HCT116 (cell line): ENCODE measurements around the gene FKBP7. TPM values are rescaled to one million over a fixed set of nuclear protein-coding genes. Genes with fewer than 3 reads are reported as not detected.

ENCODE experiments used
- ATAC-seq: fragments of 200-7000 bp; cut with Tn5 transposase; 2 replicates; pipeline ENCODE4 v1.9.1; 2020; ENCODE audit warnings: mild to moderate bottlenecking, moderate library complexity
- BruUV-seq: library from RNA; stranded (reverse); fragments of 400-500 nt; replicated peaks from 2 replicates; lab custom pipeline; 2021; lab: Mats Ljungman, UMichigan
- CTCF ChIA-PET: fragments of 300-600 bp; sonication (Branson Sonifier 250); formaldehyde crosslinking; loops from one replicate; lab custom pipeline; 2021; ENCODE audit warnings: antibody characterized with exemption; lab: Charles Lee
- POLR2A ChIA-PET: fragments of 300-600, 350-600 bp; sonication (Branson Sonifier 250); formaldehyde crosslinking; loops from one replicate; lab custom pipeline; 2021; ENCODE audit warnings: antibody characterized with exemption; lab: Charles Lee
- RAD21 ChIA-PET, 2 experiments: fragments of 300-600 bp; sonication (Branson Sonifier 250); formaldehyde crosslinking; loops; one replicate each; lab custom pipeline; 2023; ENCODE audit warnings: low total read pairs in 2 of 2; ENCODE audit not compliant: uncharacterized antibody in 2 of 2, unreplicated experiment in 2 of 2, low non-redundant PET in 1 of 2; lab: Charles Lee
- DNase-seq: peaks from one replicate; pipeline ENCODE4 v3.0.0-alpha.2; 2010; ENCODE audit warnings: low read depth, low spot score
- H2AFZ ChIP-seq: fragments of 200-600 bp; shearing (Covaris generic), sonication (generic); 2 replicates; pipeline ENCODE4 v1.6.1; 2017; ENCODE audit warnings: low read depth, mixed run types, mixed read lengths, antibody characterized with exemption, low read length; ENCODE audit not compliant: poor library complexity, severe bottlenecking
- H3K27ac ChIP-seq: 2 replicates; pipeline ENCODE4 v1.5.1; 2012; ENCODE audit warnings: low read depth, low read length
- H3K27me3 ChIP-seq: fragments of 200-600 bp; sonication (generic); 2 replicates; pipeline ENCODE4 v1.6.1; 2016; ENCODE audit warnings: mixed run types, low read length, mixed read lengths; ENCODE audit not compliant: insufficient read depth
- H3K36me3 ChIP-seq, 2 experiments: fragments of 200-500 bp in 1 of 2; fragments of 200-600 bp in 1 of 2; sonication (Bioruptor generic) in 1 of 2; sonication (generic) in 1 of 2; 2 replicates each; pipeline versions ENCODE4 v1.5.1 to v1.6.1; 2014 to 2016; ENCODE audit warnings: low read length in 2 of 2, inconsistent platforms in 1 of 2, mixed read lengths in 1 of 2, mixed run types in 1 of 2; ENCODE audit not compliant: insufficient read depth in 2 of 2, control insufficient read depth in 1 of 2
- H3K4me1 ChIP-seq, 2 experiments: fragments of 200-600 bp in 1 of 2; sonication (generic) in 1 of 2; 2 replicates each; pipeline versions ENCODE4 v1.5.1 to v1.6.1; 2012 to 2017; ENCODE audit warnings: low read length in 2 of 2, inconsistent platforms in 1 of 2, mild to moderate bottlenecking in 1 of 2, mixed read lengths in 1 of 2, mixed run types in 1 of 2, moderate library complexity in 1 of 2; ENCODE audit not compliant: insufficient read depth in 2 of 2, control insufficient read depth in 1 of 2
- H3K4me2 ChIP-seq: fragments of 200-600 bp; sonication (generic); 2 replicates; pipeline ENCODE4 v1.6.1; 2017; ENCODE audit warnings: mixed run types, low read length, mixed read lengths
- H3K4me3 ChIP-seq, 2 experiments: fragments of 200-600 bp in 1 of 2; sonication (generic) in 1 of 2; replicated peaks in 1 of 2; 2 replicates each; pipeline ENCODE4 v1.5.1; 2011 to 2016; ENCODE audit warnings: low read length in 2 of 2, control low read depth in 1 of 2, low read depth in 1 of 2, mild to moderate bottlenecking in 1 of 2, mixed read lengths in 1 of 2, mixed run types in 1 of 2
- H3K79me2 ChIP-seq: fragments of 200-600 bp; sonication (generic); 2 replicates; pipeline ENCODE4 v1.6.1; 2017; ENCODE audit warnings: mild to moderate bottlenecking, mixed run types, low read length, moderate library complexity, mixed read lengths; ENCODE audit not compliant: insufficient read depth
- H3K9ac ChIP-seq: fragments of 200-600 bp; sonication (generic); 2 replicates; pipeline ENCODE4 v1.6.1; 2016; ENCODE audit warnings: low read length, mixed read lengths
- H3K9me2 ChIP-seq: fragments of 200-600 bp; sonication (generic), shearing (Covaris generic); 2 replicates; pipeline ENCODE4 v1.6.1; 2017; ENCODE audit warnings: mixed run types, mild to moderate bottlenecking, moderate library complexity; ENCODE audit not compliant: insufficient read depth
- H3K9me3 ChIP-seq, 2 experiments: fragments of 200-500 bp in 1 of 2; fragments of 200-600 bp in 1 of 2; sonication (Bioruptor generic) in 1 of 2; sonication (generic) in 1 of 2; 2 replicates each; pipeline ENCODE4 v1.6.1; 2014 to 2017; ENCODE audit warnings: low read length in 2 of 2, mixed read lengths in 2 of 2, inconsistent platforms in 1 of 2, low read depth in 1 of 2, mild to moderate bottlenecking in 1 of 2, mixed run types in 1 of 2, moderate library complexity in 1 of 2; ENCODE audit not compliant: control insufficient read depth in 1 of 2, insufficient read depth in 1 of 2
- H4K20me1 ChIP-seq: fragments of 200-600 bp; sonication (generic), shearing (Covaris generic); 2 replicates; pipeline ENCODE4 v1.6.1; 2017; ENCODE audit warnings: mixed run types, mild to moderate bottlenecking, moderate library complexity; ENCODE audit not compliant: insufficient read depth
- CBX3 ChIP-seq: IDR thresholded peaks from 2 replicates; pipeline ENCODE4 v1.6.1; 2012; ENCODE audit warnings: low read depth
- CEBPB ChIP-seq: IDR thresholded peaks from 2 replicates; pipeline ENCODE4 v1.6.1; 2012; ENCODE audit warnings: low read depth
- EGR1 ChIP-seq: IDR thresholded peaks from 2 replicates; pipeline ENCODE4 v1.6.1; 2012; ENCODE audit warnings: low read depth
- ELF1 ChIP-seq: IDR thresholded peaks from 2 replicates; pipeline ENCODE4 v1.6.1; 2012; ENCODE audit warnings: low read depth, borderline replicate concordance
- EZH2 ChIP-seq: fragments of 200-600 bp; sonication (generic); IDR thresholded peaks from 2 replicates; pipeline ENCODE4 v1.6.1; 2017; ENCODE audit warnings: antibody characterized with exemption, mixed run types
- FOSL1 ChIP-seq: IDR thresholded peaks from 2 replicates; pipeline ENCODE4 v1.6.1; 2012; ENCODE audit warnings: low read depth
- JUND ChIP-seq: IDR thresholded peaks from 2 replicates; pipeline ENCODE4 v1.6.1; 2012
- MAX ChIP-seq: IDR thresholded peaks from 2 replicates; pipeline ENCODE4 v1.6.1; 2012
- POLR2A ChIP-seq: IDR thresholded peaks from 2 replicates; pipeline ENCODE4 v1.7.0; 2011; ENCODE audit warnings: borderline replicate concordance; ENCODE audit not compliant: insufficient read depth, insufficient read length; ENCODE audit errors: extremely low read depth
- POLR2AphosphoS5 ChIP-seq: IDR thresholded peaks from 2 replicates; pipeline ENCODE4 v1.6.1; 2011; ENCODE audit warnings: mild to moderate bottlenecking, low read depth, low read length, moderate library complexity
- RAD21 ChIP-seq: IDR thresholded peaks from 2 replicates; pipeline ENCODE4 v1.6.1; 2012; ENCODE audit warnings: low read depth, mild to moderate bottlenecking
- SIN3A ChIP-seq: IDR thresholded peaks from 2 replicates; pipeline ENCODE4 v1.6.1; 2012; ENCODE audit warnings: low read depth
- SP1 ChIP-seq: IDR thresholded peaks from 2 replicates; pipeline ENCODE4 v1.6.1; 2012; ENCODE audit warnings: low read depth
- SRF ChIP-seq: IDR thresholded peaks from 2 replicates; pipeline ENCODE4 v1.6.1; 2012; ENCODE audit warnings: low read depth
- TCF7L2 ChIP-seq: IDR thresholded peaks from 2 replicates; pipeline ENCODE4 v1.7.0; 2011; ENCODE audit warnings: borderline replicate concordance, inconsistent platforms; ENCODE audit not compliant: insufficient read depth, insufficient read length; ENCODE audit errors: extremely low read depth
- YY1 ChIP-seq: IDR thresholded peaks from 2 replicates; pipeline ENCODE4 v1.6.1; 2011; ENCODE audit warnings: low read length, low read depth, moderate library complexity, mild to moderate bottlenecking; ENCODE audit not compliant: insufficient replicate concordance; ENCODE audit errors: extremely low read depth
- ZBTB33 ChIP-seq: IDR thresholded peaks from 2 replicates; pipeline ENCODE4 v1.6.1; 2011; ENCODE audit warnings: mild to moderate bottlenecking, low read length, moderate library complexity; ENCODE audit not compliant: insufficient replicate concordance; ENCODE audit errors: extremely low read depth
- ZNF274 ChIP-seq: fragments of 200-500 bp; sonication (Bioruptor generic); IDR thresholded peaks from 2 replicates; pipeline ENCODE4 v1.6.1; 2014; ENCODE audit warnings: mild to moderate bottlenecking, low read depth, low read length, inconsistent platforms
- intact Hi-C: fragments of 100-400 bp; cut with micrococcal nuclease; formaldehyde crosslinking; loops from 2 replicates; pipeline ENCODE4 v1.10.0; 2022
- total RNA-seq: library from RNA; stranded (reverse); gene quantifications from one replicate; pipeline ENCODE4 v1.2.1, GENCODE V29; 2021; ENCODE audit not compliant: unreplicated experiment
- TF ChIP-seq, protein P1 (sequence below), 3 experiments: fragments of 200-600 bp in 1 of 3; sonication (generic) in 1 of 3; IDR thresholded peaks in 2 of 3; conservative IDR thresholded peaks in 1 of 3; 2 replicates each; pipeline ENCODE4 v1.5.1; 2012 to 2017; ENCODE audit warnings: low read depth in 2 of 3, low read length in 2 of 3, antibody characterized with exemption in 1 of 3, borderline replicate concordance in 1 of 3, control low read depth in 1 of 3, mild to moderate bottlenecking in 1 of 3, mixed read lengths in 1 of 3, mixed run types in 1 of 3, moderate library complexity in 1 of 3; ENCODE audit not compliant: insufficient read depth in 1 of 3

Gene FKBP7
- total RNA-seq, 1 experiment from 2014 or later, result 4.5 TPM

GRCh38 chr2:178480227-178481181, 2.1 kb upstream of the FKBP7 start, which contains the start of gene PLEKHA3:
Gene PLEKHA3 (plus strand): TSS chr2:178480457. CDS start chr2:178480870, 413 bp downstream.
- Histone ChIP-seq H3K9me3 (no peaks in the 10 kb centered on the region), H3K27ac (peak within 1 kb of the TSS; percentile 22), H3K9me2 (no peaks in the 10 kb centered on the region), H3K9ac (peak within 1 kb of the TSS; percentile 77), H3K36me3 (no peaks in the 10 kb centered on the region), H3K4me3 (peak within 1 kb of the TSS; percentile 75 to 92), H3K4me1 (peaks cover 10 to 30% of the 10 kb centered on the region in 2 experiments; a peak in 3 of 4 replicates), H2AFZ (peak within 1 kb of the TSS; percentile 100), H4K20me1 (no peaks in the 10 kb centered on the region), H3K4me2 (peak within 1 kb of the TSS; percentile 100), H3K27me3 (no peaks in the 10 kb centered on the region), H3K79me2 (peaks cover 43% of the 10 kb centered on the region)
- ATAC-seq (peak; percentile 89), DNase-seq (peak; percentile 94)
- no TSS peak for BruUV-seq
- CTCF ChIA-PET, result no interaction called here
- RAD21 ChIA-PET, result no interaction called here
- intact Hi-C loops, result no loop called here
- POLR2A ChIA-PET, result interaction anchor here (0.9 to 1.0 kb wide), 2 partner anchors 14 to 30 kb away, joined by 3 to 5 read pairs; partner anchors contain the start of genes PJVK and PRKRA
- no peak; the same call in 1 of the 2 replicates for TF ChIP-seq ELF1
- TF ChIP-seq RAD21, result no peak
- no peak for TF ChIP-seq ZBTB33
- peak; percentile 51; the same call in 1 of the 2 replicates for TF ChIP-seq SIN3A
- TF ChIP-seq ZNF274, result no peak
- no peak; the same call in none of the 2 replicates for TF ChIP-seq SP1
- no peak for TF ChIP-seq FOSL1
- TF ChIP-seq MAX, result peak; percentile 52
- TF ChIP-seq JUND, result no peak
- TF ChIP-seq CEBPB, result no peak
- no peak for TF ChIP-seq EZH2
- TF ChIP-seq YY1, result no peak
- peak; percentile 51 for TF ChIP-seq TCF7L2
- TF ChIP-seq, protein P1, sequence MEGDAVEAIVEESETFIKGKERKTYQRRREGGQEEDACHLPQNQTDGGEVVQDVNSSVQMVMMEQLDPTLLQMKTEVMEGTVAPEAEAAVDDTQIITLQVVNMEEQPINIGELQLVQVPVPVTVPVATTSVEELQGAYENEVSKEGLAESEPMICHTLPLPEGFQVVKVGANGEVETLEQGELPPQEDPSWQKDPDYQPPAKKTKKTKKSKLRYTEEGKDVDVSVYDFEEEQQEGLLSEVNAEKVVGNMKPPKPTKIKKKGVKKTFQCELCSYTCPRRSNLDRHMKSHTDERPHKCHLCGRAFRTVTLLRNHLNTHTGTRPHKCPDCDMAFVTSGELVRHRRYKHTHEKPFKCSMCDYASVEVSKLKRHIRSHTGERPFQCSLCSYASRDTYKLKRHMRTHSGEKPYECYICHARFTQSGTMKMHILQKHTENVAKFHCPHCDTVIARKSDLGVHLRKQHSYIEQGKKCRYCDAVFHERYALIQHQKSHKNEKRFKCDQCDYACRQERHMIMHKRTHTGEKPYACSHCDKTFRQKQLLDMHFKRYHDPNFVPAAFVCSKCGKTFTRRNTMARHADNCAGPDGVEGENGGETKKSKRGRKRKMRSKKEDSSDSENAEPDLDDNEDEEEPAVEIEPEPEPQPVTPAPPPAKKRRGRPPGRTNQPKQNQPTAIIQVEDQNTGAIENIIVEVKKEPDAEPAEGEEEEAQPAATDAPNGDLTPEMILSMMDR (IDR thresholded peaks at IDR 0.05 in 2 of 3, conservative IDR thresholded peaks at IDR 0.05 in 1 of 3; ENCODE audit: borderline replicate concordance in 1 of 3, insufficient read depth in 1 of 3, low read depth in 2 of 3, low read length in 2 of 3), result no peak
- TF ChIP-seq CBX3, result peak; percentile 50; the same call in 1 of the 2 replicates
- no peak for TF ChIP-seq SRF
- TF ChIP-seq EGR1, result 0 out of 2 replicates have a peak, but pooled peaks have one; percentile 49
- no peak for TF ChIP-seq POLR2A
- TF ChIP-seq POLR2AphosphoS5, result peak; percentile 76
